ENCODE results near the gene ZYG11B. TPM values are rescaled to one million over a fixed set of nuclear protein-coding genes. Genes with fewer than 3 reads are reported as not detected.
A peak's percentile ranks its signal among the peaks of the same experiment; 100 is the strongest.
"Not testable (repeated sequence)": the region's sequence is repeated elsewhere in the genome, so short reads cannot be mapped to it uniquely, and the experiment has no call there.

Gene ZYG11B
- 10 to 100 TPM; 20.7 to 28.2 (median 25.0) TPM for polyA plus RNA-seq (ENCODE audit: insufficient read depth in 1 of 5, insufficient read length in 5 of 5, low replicate concordance in 1 of 5)
- long read RNA-seq, donor 1, full-length matches to known transcripts = 6 of 16 reads
- long read RNA-seq, donor 1, partial matches to known transcripts = 0 of 16 reads
- long read RNA-seq, donor 1, other reads (novel, unspliced or antisense) = 10 of 16 reads
- long read RNA-seq, donor 2, full-length matches to known transcripts = 1 of 1 reads
- long read RNA-seq, donor 2, partial matches to known transcripts = 0 of 1 reads
- long read RNA-seq, donor 2, other reads (novel, unspliced or antisense) = 0 of 1 reads
- long read RNA-seq, donor 3, full-length matches to known transcripts = 2 of 2 reads
- long read RNA-seq, donor 3, partial matches to known transcripts = 0 of 2 reads
- long read RNA-seq, donor 3, other reads (novel, unspliced or antisense) = 0 of 2 reads
- long read RNA-seq, donor 4, full-length matches to known transcripts = 3 of 398 reads
- long read RNA-seq, donor 4, partial matches to known transcripts = 395 of 398 reads
- long read RNA-seq, donor 4, other reads (novel, unspliced or antisense) = 0 of 398 reads
- long read RNA-seq, donor 5, full-length matches to known transcripts = 1 of 1 reads
- long read RNA-seq, donor 5, partial matches to known transcripts = 0 of 1 reads
- long read RNA-seq, donor 5, other reads (novel, unspliced or antisense) = 0 of 1 reads
- long read RNA-seq, donor 6, full-length matches to known transcripts = 2 of 2 reads
- long read RNA-seq, donor 6, partial matches to known transcripts = 0 of 2 reads
- long read RNA-seq, donor 6, other reads (novel, unspliced or antisense) = 0 of 2 reads
- long read RNA-seq, donor 7, full-length matches to known transcripts = 7 of 12 reads
- long read RNA-seq, donor 7, partial matches to known transcripts = 0 of 12 reads
- long read RNA-seq, donor 7, other reads (novel, unspliced or antisense) = 5 of 12 reads
- long read RNA-seq, donor 8, partial matches to known transcripts = 270 of 270 reads
- long read RNA-seq, donor 8, other reads (novel, unspliced or antisense) = 0 of 270 reads

- peak; percentile 83 to 87 for DNase-seq
These were observed at the start of gene ZYG11B for GRCh38 chr1:52726265-52727113. ZYG11B (plus strand) TSS chr1:52726453; CDS start chr1:52726654, 201 bp downstream.

GRCh38 chr1:52677076-52677806 lies 49.0 kb upstream of the ZYG11B start:
- peak; percentile 42 to 43 for DNase-seq

- no peak for DNase-seq
These were observed 47.2 kb upstream of the ZYG11B start for GRCh38 chr1:52679048-52679447.

- no peak for DNase-seq
These were observed 46.8 kb upstream of the ZYG11B start for GRCh38 chr1:52679498-52679897.

GRCh38 chr1:52680353-52680752 lies 45.9 kb upstream of the ZYG11B start:
- DNase-seq = no peak

GRCh38 chr1:52681136-52681535 lies 45.1 kb upstream of the ZYG11B start:
- DNase-seq = no peak

- no peak for DNase-seq
These were observed 42.8 kb upstream of the ZYG11B start for GRCh38 chr1:52683367-52683940.

- DNase-seq = no peak
These were observed 41.7 kb upstream of the ZYG11B start for GRCh38 chr1:52684545-52684944.

GRCh38 chr1:52686261-52686751 lies 39.9 kb upstream of the ZYG11B start:
- DNase-seq = peak; percentile 33 to 57

GRCh38 chr1:52686830-52687229 lies 39.4 kb upstream of the ZYG11B start:
- DNase-seq = no peak

- no peak for DNase-seq
These were observed 34.4 kb upstream of the ZYG11B start for GRCh38 chr1:52691821-52692220.

- no peak for DNase-seq
These were observed 33.6 kb upstream of the ZYG11B start for GRCh38 chr1:52692697-52693096.

- not testable (repeated sequence) for DNase-seq
These were observed 32.9 kb upstream of the ZYG11B start for GRCh38 chr1:52693351-52693750.

- DNase-seq = no peak
These were observed 32.4 kb upstream of the ZYG11B start for GRCh38 chr1:52693843-52694242.

- no peak for DNase-seq
These were observed 30.6 kb upstream of the ZYG11B start for GRCh38 chr1:52695627-52696026.

GRCh38 chr1:52697795-52698674 lies 28.2 kb upstream of the ZYG11B start, which contains the start of gene COA7:
COA7 (minus strand) TSS chr1:52698347; CDS start chr1:52698326, 21 bp downstream.
- DNase-seq = peak; percentile 80 to 85

- peak; percentile 84 to 87 for DNase-seq
These were observed 23.1 kb upstream of the ZYG11B start for GRCh38 chr1:52702886-52703787.

Data from right lung (tissue), 10 donors.